GM21390 (cell line): ENCODE results near the gene CLSTN2.

Experiments used
- ATAC-seq: cut with Tn5 transposase; IDR thresholded peaks from one replicate; pipeline ENCODE4 v1.9.1; 2021; ENCODE audit not compliant: unreplicated experiment

Gene CLSTN2

GRCh38 chr3:140440446-140440845 is 505.5 kb downstream of the CLSTN2 start:
- ATAC-seq, result no peak

- no peak for ATAC-seq
Measured at GRCh38 chr3:140441006-140441405, 506.0 kb downstream of the CLSTN2 start.

- no peak for ATAC-seq
Measured at GRCh38 chr3:140442621-140443020, 507.6 kb downstream of the CLSTN2 start.

GRCh38 chr3:140443073-140443472 is 508.1 kb downstream of the CLSTN2 start:
- no peak for ATAC-seq

GRCh38 chr3:140443806-140444205 is 508.8 kb downstream of the CLSTN2 start:
- ATAC-seq, result no peak

- ATAC-seq, result no peak
Measured at GRCh38 chr3:140446734-140447133, 511.7 kb downstream of the CLSTN2 start.

GRCh38 chr3:140447136-140447535 is 512.2 kb downstream of the CLSTN2 start:
- no peak for ATAC-seq

GRCh38 chr3:140448001-140448400 is 513.0 kb downstream of the CLSTN2 start:
- ATAC-seq, result no peak

GRCh38 chr3:140449413-140450256 is 514.6 kb downstream of the CLSTN2 start:
- no peak for ATAC-seq

- ATAC-seq, result no peak
Measured at GRCh38 chr3:140453750-140454149, 518.8 kb downstream of the CLSTN2 start.

- no peak for ATAC-seq
Measured at GRCh38 chr3:140455521-140456214, 520.7 kb downstream of the CLSTN2 start.

- no peak for ATAC-seq
Measured at GRCh38 chr3:140456974-140457373, 522.0 kb downstream of the CLSTN2 start.

GRCh38 chr3:140459462-140459861 is 524.5 kb downstream of the CLSTN2 start:
- ATAC-seq, result no peak

- no peak for ATAC-seq
Measured at GRCh38 chr3:140461250-140461649, 526.3 kb downstream of the CLSTN2 start.

- ATAC-seq, result no peak
Measured at GRCh38 chr3:140463355-140463754, 528.4 kb downstream of the CLSTN2 start.

- ATAC-seq, result no peak
Measured at GRCh38 chr3:140465988-140466387, 531.0 kb downstream of the CLSTN2 start.

GRCh38 chr3:140466535-140466934 is 531.5 kb downstream of the CLSTN2 start:
- ATAC-seq, result no peak

GRCh38 chr3:140467104-140467577 is 532.2 kb downstream of the CLSTN2 start:
- ATAC-seq, result no peak

- ATAC-seq, result no peak
Measured at GRCh38 chr3:140467796-140468315, 532.9 kb downstream of the CLSTN2 start.

- ATAC-seq, result no peak
Measured at GRCh38 chr3:140468407-140468806, 533.4 kb downstream of the CLSTN2 start.

GRCh38 chr3:140469491-140469890 is 534.5 kb downstream of the CLSTN2 start:
- ATAC-seq, result no peak

- no peak for ATAC-seq
Measured at GRCh38 chr3:140470211-140470610, 535.2 kb downstream of the CLSTN2 start.
